IPS-18a (cell line): ENCODE measurements around the gene MAP3K20.
"Not testable (repeated sequence)": the region's sequence is repeated elsewhere in the genome, so short reads cannot be mapped to it uniquely, and the experiment has no call there.

Source experiments
- H3K27ac ChIP-seq: one replicate; pipeline ENCODE4 v1.5.1; 2013; ENCODE audit warnings: low read length
- H3K27me3 ChIP-seq: one replicate; pipeline ENCODE4 v1.6.1; 2013; ENCODE audit warnings: mild to moderate bottlenecking, low read length; ENCODE audit not compliant: control insufficient read depth, insufficient read depth
- H3K36me3 ChIP-seq: one replicate; pipeline ENCODE4 v1.6.1; 2013; ENCODE audit warnings: low read depth, low read length; ENCODE audit not compliant: control insufficient read depth
- H3K4me1 ChIP-seq: one replicate; pipeline ENCODE4 v1.6.1; 2013; ENCODE audit warnings: low read depth, low read length; ENCODE audit not compliant: control insufficient read depth
- H3K4me3 ChIP-seq: one replicate; pipeline ENCODE4 v1.5.1; 2013; ENCODE audit warnings: low read length
- H3K9ac ChIP-seq: one replicate; pipeline ENCODE4 v1.6.1; 2013; ENCODE audit warnings: mild to moderate bottlenecking, low read length, moderate library complexity
- H3K9me3 ChIP-seq: one replicate; pipeline ENCODE4 v1.6.1; 2013; ENCODE audit warnings: low read depth, low read length; ENCODE audit not compliant: control insufficient read depth

Gene MAP3K20

DNA sequence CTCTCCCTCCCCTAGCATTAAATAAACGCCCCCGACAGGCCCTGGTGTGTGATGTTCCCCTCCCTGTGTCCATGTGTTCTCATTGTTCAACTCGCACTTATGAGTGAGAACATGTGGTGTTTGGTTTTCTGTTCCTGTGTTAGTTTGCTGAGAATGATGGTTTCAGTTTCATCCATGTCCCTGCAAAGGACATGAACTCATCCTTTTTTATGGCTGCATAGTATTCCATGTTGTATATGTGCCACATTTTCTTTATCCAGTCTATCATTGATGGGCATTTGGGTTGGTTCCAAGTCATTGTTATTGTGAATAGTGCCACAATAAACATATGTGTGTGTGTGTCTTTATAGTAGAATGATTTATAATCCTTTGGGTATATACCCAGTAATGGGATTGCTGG, 98.7 kb downstream of the MAP3K20 start:
- H3K4me3 ChIP-seq, H3K27me3 ChIP-seq, H3K9ac ChIP-seq, H3K9me3 ChIP-seq, H3K27ac ChIP-seq, H3K4me1 ChIP-seq, H3K36me3 ChIP-seq: not testable (repeated sequence)

DNA sequence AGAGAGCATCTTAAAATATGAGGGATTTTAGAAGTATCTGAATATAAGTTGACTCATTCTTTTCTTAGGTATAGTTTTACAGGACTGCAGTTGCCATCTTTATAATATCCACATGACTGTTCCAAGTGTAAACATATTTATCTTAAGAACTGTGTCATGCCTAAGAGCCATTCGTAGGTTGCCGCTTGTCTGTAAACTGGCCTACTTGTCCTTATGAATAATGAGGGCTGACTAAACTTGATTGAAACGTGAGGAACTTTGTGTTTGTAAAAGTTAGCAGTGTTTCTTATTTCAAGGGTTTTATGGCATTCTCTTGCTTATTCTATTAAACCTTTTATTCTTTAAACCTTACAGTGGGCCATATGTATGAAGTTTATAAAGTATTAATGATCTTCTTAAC, 99.6 kb downstream of the MAP3K20 start:
- Histone ChIP-seq H3K27ac (no peak overlapping the region), H3K36me3 (no peaks in the 10 kb centered on the region), H3K4me1 (no peaks in the 10 kb centered on the region), H3K9ac (no peak overlapping the region), H3K27me3 (no peaks in the 10 kb centered on the region), H3K4me3 (no peak overlapping the region), H3K9me3 (no peaks in the 10 kb centered on the region)

DNA sequence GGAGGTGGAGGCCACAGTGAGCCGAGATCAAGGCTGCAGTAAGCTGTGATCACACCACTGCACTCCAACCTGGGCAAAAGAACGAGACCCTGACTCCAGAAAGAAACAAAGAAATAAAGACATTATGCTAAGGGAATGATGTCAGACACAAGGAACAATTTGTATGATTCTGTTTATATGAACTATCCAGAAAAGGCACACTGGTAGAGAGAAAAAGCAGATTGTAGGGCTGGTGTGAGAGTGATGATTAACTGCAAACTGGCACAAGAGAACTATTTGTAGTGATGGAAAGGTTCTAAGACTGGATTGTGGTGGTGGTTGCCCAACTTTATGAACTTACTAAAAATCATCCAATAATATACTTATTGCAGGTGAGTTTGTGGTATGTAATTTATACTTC, 106.3 kb downstream of the MAP3K20 start:
- H3K27ac ChIP-seq, result no peak overlapping the region
- H3K27me3 ChIP-seq, result no peaks in the 10 kb centered on the region
- H3K4me3 ChIP-seq, result no peak overlapping the region
- peaks cover 2% of the 10 kb centered on the region for H3K4me1 ChIP-seq
- no peaks in the 10 kb centered on the region for H3K36me3 ChIP-seq
- H3K9ac ChIP-seq, result no peak overlapping the region
- no peaks in the 10 kb centered on the region for H3K9me3 ChIP-seq

DNA sequence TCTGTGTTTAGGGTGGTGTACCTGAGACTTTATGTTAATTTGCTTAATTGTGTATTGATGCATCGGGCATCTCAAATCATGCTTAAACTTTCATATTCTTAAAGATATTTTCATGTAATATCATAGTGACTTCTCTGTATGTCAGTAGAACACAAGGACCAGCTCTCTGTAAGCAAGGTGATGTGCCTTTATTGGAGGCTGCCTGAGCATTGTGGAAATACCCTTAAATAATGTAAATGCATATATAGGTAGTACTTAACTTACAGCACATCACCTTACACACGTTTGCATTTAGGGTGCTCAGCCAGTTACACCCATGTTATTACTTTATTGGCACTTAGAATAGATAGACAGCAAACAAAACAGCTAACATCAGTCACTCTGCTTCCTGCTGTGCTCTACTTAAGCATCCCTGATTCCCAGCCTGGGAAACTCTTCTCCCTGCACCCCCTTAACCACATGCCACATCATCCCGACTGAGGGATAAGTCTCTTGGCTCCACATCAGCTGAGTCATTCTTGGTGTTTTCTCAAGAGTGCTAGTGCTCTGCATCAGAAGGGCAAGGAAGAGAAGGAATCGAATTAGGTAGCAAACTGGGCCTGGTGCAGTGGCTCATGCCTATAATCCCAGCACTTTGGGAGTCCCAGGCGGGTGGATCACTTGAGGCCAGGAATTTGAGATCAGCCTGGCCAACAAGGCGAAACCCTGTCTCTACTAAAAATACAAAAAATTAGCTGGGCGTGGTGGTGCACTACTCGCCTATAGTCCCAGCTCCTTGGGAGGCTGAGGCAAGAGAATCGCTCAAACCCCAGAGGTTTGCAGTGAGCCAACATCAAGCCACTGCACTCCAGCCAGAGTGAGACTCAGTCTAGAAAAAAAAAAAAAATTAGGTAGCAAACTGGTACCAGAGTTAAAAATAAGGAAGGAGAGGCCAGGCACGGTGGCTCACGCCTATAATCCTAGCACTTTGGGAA, 108.7 kb downstream of the MAP3K20 start:
- H3K9ac ChIP-seq, result no peak overlapping the region
- H3K36me3 ChIP-seq, result no peaks in the 10 kb centered on the region
- no peak overlapping the region for H3K27ac ChIP-seq

DNA sequence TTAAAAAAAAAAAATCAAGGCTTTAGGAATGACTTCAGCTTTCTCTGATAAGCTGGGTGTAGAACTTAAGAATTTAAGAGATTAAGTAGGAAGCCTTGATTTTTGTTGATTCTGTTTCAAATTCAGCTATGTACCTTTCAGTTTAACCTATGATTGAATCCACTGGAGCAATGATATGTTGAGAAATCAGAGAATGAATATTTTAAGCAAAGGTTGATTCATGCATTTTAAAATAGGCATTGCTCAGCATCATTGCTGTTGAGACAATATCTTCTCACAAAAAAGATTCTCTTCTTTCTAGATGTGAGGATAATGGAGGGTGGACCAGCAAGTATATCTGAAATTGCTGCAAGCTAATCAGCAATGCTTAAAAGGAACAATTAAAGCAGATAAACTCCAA, 109.8 kb downstream of the MAP3K20 start:
- no peaks in the 10 kb centered on the region for H3K36me3 ChIP-seq
- H3K4me1 ChIP-seq, result peaks cover 2% of the 10 kb centered on the region
- H3K4me3 ChIP-seq, result no peak overlapping the region
- no peaks in the 10 kb centered on the region for H3K9me3 ChIP-seq
- H3K27me3 ChIP-seq, result no peaks in the 10 kb centered on the region
- no peak overlapping the region for H3K9ac ChIP-seq
- no peak overlapping the region for H3K27ac ChIP-seq

More for the DNA sequence above, 108.7 kb downstream of the MAP3K20 start:
- Histone ChIP-seq H3K4me3 (no peak overlapping the region), H3K9me3 (no peaks in the 10 kb centered on the region), H3K27me3 (no peaks in the 10 kb centered on the region), H3K4me1 (peaks cover 2% of the 10 kb centered on the region)

DNA sequence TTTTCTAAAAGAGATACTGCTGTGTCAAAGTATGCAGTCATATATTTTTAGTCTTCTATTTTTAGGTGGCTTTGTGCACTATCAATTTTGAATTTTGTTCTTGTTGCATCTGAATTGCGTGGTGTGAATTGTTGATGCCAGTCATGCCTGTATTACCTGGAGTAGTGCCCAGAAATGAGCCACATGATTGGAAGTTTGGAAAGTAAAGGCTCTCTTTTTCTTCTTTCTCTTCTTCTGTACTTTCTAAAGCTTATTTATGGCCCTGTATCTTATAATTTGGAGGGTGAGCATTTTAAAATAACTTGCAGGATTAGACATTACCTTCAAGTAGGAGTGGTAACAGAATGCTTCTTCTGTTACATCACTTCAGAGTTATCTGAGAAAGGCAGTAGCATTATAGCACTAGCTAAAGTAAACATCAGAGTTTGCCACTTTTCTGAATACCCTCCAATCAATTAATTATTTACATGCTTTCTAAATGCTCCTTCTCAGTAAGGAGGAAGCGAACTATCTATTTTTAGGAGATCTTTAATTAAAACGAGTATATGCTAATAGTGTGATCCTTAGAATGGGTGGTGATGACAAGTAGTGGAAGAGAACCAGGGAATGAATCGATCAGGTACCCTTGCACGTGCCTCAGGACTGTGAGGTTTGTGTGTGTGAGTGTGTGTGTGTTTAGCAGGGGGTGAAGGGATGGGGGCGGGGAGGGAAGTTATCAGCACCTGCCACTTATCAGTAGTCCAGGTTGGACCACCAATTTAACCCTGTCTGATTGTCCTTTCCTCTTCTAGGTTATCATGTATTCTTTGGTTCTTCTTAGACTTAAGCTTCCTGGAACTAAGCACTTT, 112.5 kb downstream of the MAP3K20 start:
- H3K27ac ChIP-seq, result no peak overlapping the region
- H3K36me3 ChIP-seq, result no peaks in the 10 kb centered on the region

DNA sequence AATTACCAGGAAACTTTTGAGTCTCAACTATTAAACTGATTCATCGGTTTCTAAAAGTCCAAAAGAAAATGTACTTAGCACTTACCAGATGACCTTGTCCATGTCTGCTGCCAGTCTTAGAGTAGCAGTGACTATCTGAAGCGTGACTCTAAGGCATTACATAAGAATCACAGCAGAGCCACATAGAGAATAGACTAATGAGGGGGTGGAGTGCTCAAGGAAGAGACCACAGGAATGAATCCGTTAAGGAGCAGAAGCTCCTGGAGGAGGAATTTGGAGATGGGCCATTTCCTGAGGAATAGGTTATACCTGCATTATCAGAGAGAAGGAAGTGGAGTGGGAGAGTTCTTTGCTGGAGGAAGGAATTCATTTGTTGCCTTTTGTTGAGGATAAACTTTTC, 116.0 kb downstream of the MAP3K20 start:
- peaks cover 51% of the 10 kb centered on the region for H3K4me1 ChIP-seq
- H3K27me3 ChIP-seq, result no peaks in the 10 kb centered on the region
- no peaks in the 10 kb centered on the region for H3K9me3 ChIP-seq
- no peak overlapping the region for H3K9ac ChIP-seq
- H3K27ac ChIP-seq, result no peak overlapping the region
- no peaks in the 10 kb centered on the region for H3K36me3 ChIP-seq
- no peak overlapping the region for H3K4me3 ChIP-seq

More for the DNA sequence above, 112.5 kb downstream of the MAP3K20 start:
- peaks cover 22% of the 10 kb centered on the region for H3K4me1 ChIP-seq
- no peaks in the 10 kb centered on the region for H3K27me3 ChIP-seq
- H3K4me3 ChIP-seq, result no peak overlapping the region
- no peak overlapping the region for H3K9ac ChIP-seq
- H3K9me3 ChIP-seq, result no peaks in the 10 kb centered on the region

DNA sequence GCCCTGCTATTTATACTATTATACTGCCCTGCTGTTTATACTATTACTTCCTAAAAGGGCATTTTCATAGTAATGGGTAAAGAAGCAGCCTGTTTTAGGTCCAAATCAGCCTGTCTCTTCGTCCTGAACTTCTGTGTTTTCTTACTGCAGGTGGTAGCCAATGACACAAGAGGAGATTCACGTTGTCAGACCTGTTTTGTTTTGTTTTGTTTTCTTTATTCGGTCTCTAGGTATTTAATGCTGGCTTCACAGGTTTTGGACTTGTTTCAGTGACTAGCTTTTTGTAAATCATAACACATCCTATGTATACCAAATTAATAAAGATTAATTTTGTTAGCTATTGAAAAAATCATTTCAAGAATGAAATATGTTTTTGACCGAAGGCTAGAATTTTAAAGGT, 116.4 kb downstream of the MAP3K20 start:
- H3K4me1 ChIP-seq, result peaks cover 55% of the 10 kb centered on the region
- H3K27me3 ChIP-seq, result no peaks in the 10 kb centered on the region
- peak overlapping the region; percentile 1 for H3K9ac ChIP-seq
- no peaks in the 10 kb centered on the region for H3K36me3 ChIP-seq
- H3K9me3 ChIP-seq, result no peaks in the 10 kb centered on the region
- H3K4me3 ChIP-seq, result no peak overlapping the region
- no peak overlapping the region for H3K27ac ChIP-seq

DNA sequence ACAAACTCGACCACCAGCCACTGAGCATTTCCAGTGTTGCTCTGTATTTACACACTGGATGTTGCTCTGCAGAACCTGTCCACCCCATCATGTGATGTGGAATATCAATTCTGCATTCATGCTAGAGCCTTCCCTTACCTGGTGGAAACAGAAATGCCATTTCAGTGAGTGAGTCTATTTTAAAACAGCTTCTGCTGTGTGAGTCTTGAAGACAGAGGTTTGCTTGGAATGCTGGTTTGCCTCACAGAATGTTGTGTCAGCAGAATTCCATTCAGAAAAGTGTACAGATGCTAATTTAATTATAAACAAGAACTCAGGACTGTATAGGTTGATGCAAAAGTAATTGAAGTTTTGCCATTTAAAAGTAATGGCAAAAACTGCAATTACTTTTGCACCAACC, 118.3 kb downstream of the MAP3K20 start:
- Histone ChIP-seq H3K27ac (no peak overlapping the region), H3K27me3 (no peaks in the 10 kb centered on the region), H3K4me3 (no peak overlapping the region), H3K4me1 (peaks cover 55% of the 10 kb centered on the region), H3K9ac (no peak overlapping the region), H3K36me3 (no peaks in the 10 kb centered on the region), H3K9me3 (no peaks in the 10 kb centered on the region)

DNA sequence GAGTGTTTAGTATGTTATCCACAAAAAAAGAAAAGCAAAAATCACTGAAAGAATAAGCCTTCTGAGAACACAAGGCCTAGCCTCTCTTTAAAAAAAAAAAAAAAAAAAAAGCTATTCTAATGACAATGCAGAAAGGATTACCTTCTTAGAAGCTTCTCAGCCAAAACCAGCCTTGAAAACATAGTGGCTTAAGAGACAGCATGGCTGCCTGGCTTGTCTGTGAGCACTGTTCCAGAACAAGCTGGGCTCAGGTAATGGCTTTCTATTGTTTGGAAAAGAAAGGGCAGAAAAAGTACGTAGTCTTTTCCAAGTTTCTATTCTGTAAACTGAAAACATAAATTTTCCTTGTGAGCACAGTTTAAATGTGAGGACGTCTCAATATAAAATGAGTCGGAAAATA, 119.5 kb downstream of the MAP3K20 start:
- H3K27ac ChIP-seq, result peak overlapping the region; percentile 54
- H3K27me3 ChIP-seq, result no peaks in the 10 kb centered on the region
- peaks cover 55% of the 10 kb centered on the region for H3K4me1 ChIP-seq
- H3K36me3 ChIP-seq, result no peaks in the 10 kb centered on the region
- H3K4me3 ChIP-seq, result no peak overlapping the region
- no peaks in the 10 kb centered on the region for H3K9me3 ChIP-seq
- H3K9ac ChIP-seq, result no peak overlapping the region

DNA sequence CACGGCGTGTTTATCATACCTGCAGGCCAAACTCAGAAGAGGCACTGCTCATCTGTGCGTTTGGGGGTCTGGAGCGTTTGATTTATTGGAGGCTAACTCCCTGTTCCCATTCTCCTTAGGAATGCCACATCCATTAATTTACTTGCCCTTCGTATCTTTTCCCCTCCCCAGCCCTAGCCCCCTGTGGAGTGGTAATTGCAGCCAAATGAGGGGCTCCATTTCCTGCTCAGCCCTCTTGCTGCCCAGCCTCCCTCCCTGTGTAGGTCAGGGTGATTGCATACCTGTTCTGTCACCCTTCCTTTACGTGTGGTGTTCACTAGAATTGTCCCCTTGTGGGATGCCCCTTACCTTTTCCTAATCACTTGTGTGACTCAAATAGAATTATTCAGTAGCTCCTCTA, 120.4 kb downstream of the MAP3K20 start:
- H3K4me1 ChIP-seq, result peaks cover 52% of the 10 kb centered on the region
- no peaks in the 10 kb centered on the region for H3K36me3 ChIP-seq
- H3K27ac ChIP-seq, result peak overlapping the region; percentile 12
- peak overlapping the region; percentile 11 for H3K4me3 ChIP-seq
- no peaks in the 10 kb centered on the region for H3K9me3 ChIP-seq
- no peaks in the 10 kb centered on the region for H3K27me3 ChIP-seq
- no peak overlapping the region for H3K9ac ChIP-seq
